ENCODE data around the gene GPC3.

The GPC3 gene

DNA sequence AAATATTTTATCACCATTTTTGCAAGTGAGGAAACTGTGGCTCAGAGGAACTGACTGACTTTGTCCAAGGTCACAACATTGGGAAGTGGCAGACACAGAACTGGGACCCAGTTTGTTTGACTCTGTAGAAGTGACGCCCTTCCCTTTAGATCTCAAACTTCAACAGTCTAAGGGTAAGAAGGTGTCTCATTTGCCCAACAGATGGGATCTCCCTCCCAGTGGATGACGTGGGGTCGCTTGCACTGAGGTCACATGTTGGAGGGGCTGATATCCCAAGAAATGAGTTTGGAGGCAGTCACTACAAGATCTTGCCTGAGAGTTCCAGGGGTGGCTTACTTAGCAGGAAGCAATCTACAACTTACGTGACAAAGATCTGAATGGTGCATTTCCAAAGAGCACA, 397.6 kb downstream of the GPC3 start:
- no peak overlapping the region for H3K27ac Mint-ChIP-seq
- no peaks in the 10 kb centered on the region for H3K36me3 Mint-ChIP-seq (ENCODE audit: low read depth)
- no peaks in the 10 kb centered on the region for H3K4me1 Mint-ChIP-seq (ENCODE audit: low read depth)
- no peaks in the 10 kb centered on the region for H3K27me3 Mint-ChIP-seq (ENCODE audit: low read depth)
- H3K9me3 Mint-ChIP-seq, result no peaks in the 10 kb centered on the region
- no peak overlapping the region for H3K4me3 Mint-ChIP-seq

DNA sequence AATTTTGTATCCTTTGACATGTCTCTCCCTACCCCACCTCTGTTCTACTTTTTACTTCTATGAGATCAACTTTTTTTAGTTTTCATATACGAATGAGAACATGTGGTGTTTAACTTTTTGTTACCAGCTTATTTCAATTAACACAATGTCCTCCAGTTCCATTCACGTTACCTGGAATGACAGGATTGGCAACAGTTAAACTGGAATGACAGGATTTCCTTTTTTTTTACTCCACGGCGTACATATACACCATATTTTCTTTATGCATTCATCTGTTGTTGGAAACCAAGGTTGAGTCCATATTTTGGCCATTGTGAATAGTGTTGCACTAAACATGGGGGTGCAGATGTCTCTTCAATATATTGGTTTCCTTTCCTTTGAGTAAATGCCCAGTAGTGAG, 398.3 kb downstream of the GPC3 start:
- Mint-ChIP-seq H3K27ac (no peak overlapping the region), H3K27me3 (ENCODE audit: low read depth) (no peaks in the 10 kb centered on the region), H3K4me1 (ENCODE audit: low read depth) (no peaks in the 10 kb centered on the region)

DNA sequence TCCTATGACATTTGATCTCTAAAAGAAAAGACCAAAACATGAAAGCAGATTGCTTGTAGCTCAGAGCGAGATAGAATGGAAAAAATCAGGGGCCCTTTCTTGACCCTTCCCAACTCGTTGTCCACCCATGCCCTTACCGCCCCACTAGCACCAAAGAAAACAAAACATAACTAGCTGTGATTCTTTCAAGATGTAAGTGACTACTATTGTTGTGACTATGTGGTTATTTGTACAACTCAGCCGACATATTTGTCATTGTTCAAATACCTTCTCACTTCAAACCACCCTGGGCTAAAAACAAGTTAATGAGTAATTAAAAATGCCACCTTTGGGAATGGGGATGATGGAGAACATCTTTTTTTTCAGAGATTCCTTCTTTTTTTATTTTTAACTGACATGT, 399.0 kb downstream of the GPC3 start:
- no peaks in the 10 kb centered on the region for H3K9me3 Mint-ChIP-seq
- no peak overlapping the region for H3K4me3 Mint-ChIP-seq
- H3K27ac Mint-ChIP-seq, result no peak overlapping the region
- H3K4me1 Mint-ChIP-seq (ENCODE audit: low read depth), result no peaks in the 10 kb centered on the region
- H3K27me3 Mint-ChIP-seq (ENCODE audit: low read depth), result no peaks in the 10 kb centered on the region
- H3K36me3 Mint-ChIP-seq (ENCODE audit: low read depth), result no peaks in the 10 kb centered on the region

More for the DNA sequence above, 398.3 kb downstream of the GPC3 start:
- Mint-ChIP-seq H3K9me3 (no peaks in the 10 kb centered on the region), H3K4me3 (no peak overlapping the region), H3K36me3 (ENCODE audit: low read depth) (no peaks in the 10 kb centered on the region)

DNA sequence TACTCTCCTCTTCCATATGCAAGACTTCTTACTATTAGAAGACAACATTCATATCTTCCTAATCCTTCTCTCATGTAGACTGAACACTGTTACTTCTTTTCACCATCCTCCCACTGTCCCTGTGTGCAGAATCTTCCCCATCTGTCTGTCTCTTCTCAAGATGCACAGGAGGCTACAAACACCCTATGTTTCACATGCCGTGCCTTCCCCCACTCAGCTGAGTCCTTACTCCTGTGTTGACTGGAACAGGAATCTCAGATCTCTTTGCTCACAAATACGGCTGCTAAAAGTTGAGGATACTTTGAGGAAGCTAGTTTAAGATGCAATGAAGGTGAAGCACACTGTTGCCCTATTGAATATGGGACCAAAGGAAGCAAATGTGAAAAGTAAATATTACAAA, 401.6 kb downstream of the GPC3 start:
- H3K27me3 Mint-ChIP-seq (ENCODE audit: low read depth), result no peaks in the 10 kb centered on the region
- H3K27ac Mint-ChIP-seq, result no peak overlapping the region
- H3K36me3 Mint-ChIP-seq (ENCODE audit: low read depth), result no peaks in the 10 kb centered on the region
- no peaks in the 10 kb centered on the region for H3K9me3 Mint-ChIP-seq
- no peak overlapping the region for H3K4me3 Mint-ChIP-seq
- H3K4me1 Mint-ChIP-seq (ENCODE audit: low read depth), result no peaks in the 10 kb centered on the region

DNA sequence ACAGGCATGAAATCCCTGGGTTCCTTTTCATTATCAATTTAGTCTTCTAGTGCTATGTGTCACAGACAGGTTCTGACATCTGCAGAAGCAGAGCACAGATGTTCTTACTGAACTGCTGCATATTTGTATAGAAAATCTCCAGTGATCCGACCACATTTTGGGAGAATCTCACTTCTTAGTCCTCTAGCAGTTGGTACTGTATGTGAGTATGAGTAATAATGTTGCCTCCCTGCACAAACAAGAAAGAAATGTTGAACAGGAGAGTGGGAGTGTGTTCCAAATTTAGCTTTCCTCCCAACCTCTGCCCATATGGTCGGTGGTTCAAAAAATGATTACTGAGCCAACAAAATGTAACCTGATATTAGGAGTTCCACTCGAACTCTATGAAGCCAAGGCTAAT, 404.8 kb downstream of the GPC3 start:
- Mint-ChIP-seq H3K27me3 (ENCODE audit: low read depth) (no peaks in the 10 kb centered on the region), H3K4me3 (no peak overlapping the region), H3K4me1 (ENCODE audit: low read depth) (no peaks in the 10 kb centered on the region), H3K36me3 (ENCODE audit: low read depth) (no peaks in the 10 kb centered on the region), H3K9me3 (no peaks in the 10 kb centered on the region), H3K27ac (no peak overlapping the region)

DNA sequence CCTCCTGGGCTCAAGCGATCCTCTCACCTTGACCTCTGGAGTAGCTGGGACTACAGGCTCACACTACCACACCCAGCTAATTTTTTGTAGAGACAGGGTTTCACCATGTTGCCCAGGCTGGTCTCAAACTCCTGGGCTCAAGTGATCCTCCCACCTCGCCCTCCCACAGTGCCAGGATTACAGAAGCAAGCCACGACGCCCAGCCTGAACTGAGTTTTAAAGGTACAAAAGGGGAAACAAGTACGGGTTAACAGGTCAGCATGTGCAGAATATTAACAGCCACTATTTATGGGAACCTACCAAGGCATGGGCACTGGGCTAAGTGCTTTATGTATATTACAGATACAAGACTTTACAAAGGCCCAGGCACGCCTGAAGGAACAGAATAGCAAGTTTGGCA, 405.8 kb downstream of the GPC3 start:
- Mint-ChIP-seq H3K36me3 (ENCODE audit: low read depth) (no peaks in the 10 kb centered on the region), H3K9me3 (no peaks in the 10 kb centered on the region), H3K27ac (no peak overlapping the region)

DNA sequence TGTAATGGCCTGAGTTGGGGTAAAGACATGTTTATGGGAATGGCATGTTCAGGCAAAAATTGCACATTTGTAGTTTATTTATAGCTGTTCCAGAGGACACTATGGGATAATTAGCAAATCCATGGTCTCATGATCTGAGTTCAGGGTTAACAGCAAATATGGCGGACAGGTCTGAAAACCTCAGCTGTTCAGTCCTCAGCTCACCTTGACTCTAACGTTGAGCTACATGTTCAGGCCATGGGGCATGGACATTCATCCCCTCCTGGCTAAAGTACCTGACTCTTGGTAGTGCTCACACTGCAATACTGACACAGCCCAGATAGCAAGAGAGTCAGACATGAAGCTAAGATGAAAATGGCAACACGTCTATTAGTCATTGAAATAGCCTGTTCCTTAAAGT, 408.5 kb downstream of the GPC3 start:
- H3K9me3 Mint-ChIP-seq, result no peaks in the 10 kb centered on the region
- H3K4me1 Mint-ChIP-seq (ENCODE audit: low read depth), result no peaks in the 10 kb centered on the region
- H3K36me3 Mint-ChIP-seq (ENCODE audit: low read depth), result no peaks in the 10 kb centered on the region
- no peaks in the 10 kb centered on the region for H3K27me3 Mint-ChIP-seq (ENCODE audit: low read depth)
- H3K27ac Mint-ChIP-seq, result no peak overlapping the region
- no peak overlapping the region for H3K4me3 Mint-ChIP-seq

More for the DNA sequence above, 405.8 kb downstream of the GPC3 start:
- H3K4me3 Mint-ChIP-seq, result no peak overlapping the region
- H3K27me3 Mint-ChIP-seq (ENCODE audit: low read depth), result no peaks in the 10 kb centered on the region
- H3K4me1 Mint-ChIP-seq (ENCODE audit: low read depth), result no peaks in the 10 kb centered on the region

DNA sequence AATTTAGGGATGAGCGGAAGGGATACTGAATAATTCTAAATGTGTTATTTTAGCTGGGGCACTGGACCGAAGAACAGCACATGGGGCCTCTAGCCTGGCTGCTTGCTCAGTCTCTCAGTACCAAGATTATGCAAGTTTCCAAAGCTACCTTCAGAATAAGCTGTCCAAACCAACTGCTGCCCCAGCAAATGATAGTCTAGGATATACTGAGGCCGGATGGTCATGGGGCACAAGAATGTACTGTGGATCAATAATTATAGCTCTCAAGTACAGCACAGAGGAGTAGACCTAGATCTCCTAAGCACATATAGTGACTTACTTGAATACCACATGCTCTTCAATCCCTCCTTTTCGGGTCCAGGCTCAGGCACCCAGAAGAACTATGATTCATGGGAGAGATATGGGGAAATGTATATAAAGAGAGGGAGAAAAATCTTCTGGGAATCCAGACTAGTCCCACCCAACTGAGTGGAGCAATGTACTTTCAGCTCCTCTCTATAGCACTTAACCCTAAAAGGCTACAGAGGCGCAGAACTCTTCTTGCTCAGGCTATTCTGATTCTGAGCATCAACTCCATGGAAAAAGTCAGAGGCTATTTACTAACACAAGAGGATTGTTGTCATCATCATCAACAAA, 409.8 kb downstream of the GPC3 start:
- H3K9me3 Mint-ChIP-seq, result no peaks in the 10 kb centered on the region
- H3K4me3 Mint-ChIP-seq, result no peak overlapping the region
- no peak overlapping the region for H3K27ac Mint-ChIP-seq
- no peaks in the 10 kb centered on the region for H3K4me1 Mint-ChIP-seq (ENCODE audit: low read depth)
- no peaks in the 10 kb centered on the region for H3K36me3 Mint-ChIP-seq (ENCODE audit: low read depth)
- no peaks in the 10 kb centered on the region for H3K27me3 Mint-ChIP-seq (ENCODE audit: low read depth)

DNA sequence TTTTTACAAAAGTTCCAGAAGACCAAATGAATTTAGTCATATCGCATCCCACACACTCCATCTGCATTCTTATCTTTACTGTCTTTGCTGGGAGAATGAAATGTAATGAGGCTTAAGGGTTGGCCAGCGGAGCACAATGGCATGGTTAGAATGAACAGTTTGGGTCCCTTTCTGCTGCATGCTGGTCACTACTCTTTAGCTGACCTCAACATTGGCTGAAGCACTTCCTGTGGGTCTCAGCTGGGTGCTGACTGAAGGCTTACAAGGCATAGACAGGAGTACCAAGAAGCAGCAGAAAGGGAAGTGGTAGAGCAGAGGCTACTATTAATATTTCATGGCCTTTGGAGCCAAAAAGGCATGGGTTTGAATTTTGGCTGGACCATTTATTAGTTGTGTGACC, 410.7 kb downstream of the GPC3 start:
- no peaks in the 10 kb centered on the region for H3K36me3 Mint-ChIP-seq (ENCODE audit: low read depth)
- no peaks in the 10 kb centered on the region for H3K27me3 Mint-ChIP-seq (ENCODE audit: low read depth)
- no peak overlapping the region for H3K4me3 Mint-ChIP-seq
- no peaks in the 10 kb centered on the region for H3K4me1 Mint-ChIP-seq (ENCODE audit: low read depth)
- no peak overlapping the region for H3K27ac Mint-ChIP-seq
- no peaks in the 10 kb centered on the region for H3K9me3 Mint-ChIP-seq

DNA sequence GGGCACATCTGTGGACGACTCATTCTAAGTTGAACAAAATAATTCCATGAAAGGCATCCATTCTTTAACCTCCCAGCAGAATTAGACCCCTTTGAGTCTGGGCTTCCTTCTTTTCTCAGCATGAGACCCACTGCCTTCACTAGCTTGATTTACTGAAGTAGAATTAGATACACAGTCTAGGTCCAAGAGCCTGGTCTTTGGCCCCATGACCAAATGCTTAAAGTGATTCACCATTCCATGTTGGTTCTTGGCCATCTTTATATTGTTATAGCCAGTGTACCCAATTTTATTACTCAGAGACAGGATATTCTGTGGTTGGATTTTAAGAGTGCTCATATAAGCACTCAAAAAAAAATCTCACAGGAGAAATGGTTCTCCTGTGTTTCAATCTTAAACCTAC, 414.8 kb downstream of the GPC3 start:
- Mint-ChIP-seq H3K4me1 (ENCODE audit: low read depth) (no peaks in the 10 kb centered on the region), H3K9me3 (no peaks in the 10 kb centered on the region), H3K27me3 (ENCODE audit: low read depth) (no peaks in the 10 kb centered on the region), H3K27ac (no peak overlapping the region), H3K4me3 (no peak overlapping the region), H3K36me3 (ENCODE audit: low read depth) (no peaks in the 10 kb centered on the region)

DNA sequence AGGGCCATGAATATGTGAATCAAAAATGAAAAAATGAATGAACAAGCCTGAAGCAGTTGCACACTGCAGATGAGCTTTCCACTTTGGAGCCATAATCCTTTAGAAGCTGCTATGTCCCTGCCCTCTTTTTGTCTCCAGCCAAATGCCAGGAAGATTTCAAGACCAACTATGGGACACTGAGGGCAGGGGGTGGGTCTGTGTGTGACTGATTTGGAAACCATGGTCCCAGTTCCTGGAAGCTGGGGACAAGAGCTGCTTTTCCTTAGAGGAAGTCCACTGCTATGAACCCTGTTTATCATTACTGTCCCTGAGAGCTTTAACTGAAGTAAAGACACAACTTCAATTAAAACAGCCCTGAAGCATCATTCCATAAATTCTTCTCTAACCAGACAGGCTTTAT, 416.2 kb downstream of the GPC3 start:
- H3K36me3 Mint-ChIP-seq (ENCODE audit: low read depth), result no peaks in the 10 kb centered on the region
- no peak overlapping the region for H3K4me3 Mint-ChIP-seq
- no peak overlapping the region for H3K27ac Mint-ChIP-seq
- no peaks in the 10 kb centered on the region for H3K9me3 Mint-ChIP-seq
- H3K4me1 Mint-ChIP-seq (ENCODE audit: low read depth), result no peaks in the 10 kb centered on the region
- H3K27me3 Mint-ChIP-seq (ENCODE audit: low read depth), result no peaks in the 10 kb centered on the region

DNA sequence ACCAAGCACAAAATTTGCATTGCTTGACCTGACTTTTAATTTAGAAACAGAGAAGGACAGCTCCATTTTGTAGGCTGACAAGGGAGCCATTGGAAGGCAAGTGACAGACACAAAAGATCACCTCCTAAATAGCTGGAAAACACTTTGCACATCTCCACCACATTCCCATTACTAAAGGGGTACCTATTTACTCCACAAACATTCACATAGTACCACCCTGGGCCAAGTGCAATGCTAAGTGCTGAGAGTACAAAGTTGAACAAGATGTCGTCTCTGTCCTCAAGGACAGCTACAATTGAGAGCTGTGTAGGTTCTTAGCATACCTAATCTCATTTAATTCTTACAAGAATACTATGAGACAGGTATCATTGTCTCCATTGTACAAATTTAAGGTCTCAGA, 417.3 kb downstream of the GPC3 start:
- Mint-ChIP-seq H3K36me3 (ENCODE audit: low read depth) (no peaks in the 10 kb centered on the region), H3K9me3 (no peaks in the 10 kb centered on the region), H3K4me1 (ENCODE audit: low read depth) (no peaks in the 10 kb centered on the region), H3K27me3 (ENCODE audit: low read depth) (no peaks in the 10 kb centered on the region), H3K4me3 (no peak overlapping the region), H3K27ac (no peak overlapping the region)

DNA sequence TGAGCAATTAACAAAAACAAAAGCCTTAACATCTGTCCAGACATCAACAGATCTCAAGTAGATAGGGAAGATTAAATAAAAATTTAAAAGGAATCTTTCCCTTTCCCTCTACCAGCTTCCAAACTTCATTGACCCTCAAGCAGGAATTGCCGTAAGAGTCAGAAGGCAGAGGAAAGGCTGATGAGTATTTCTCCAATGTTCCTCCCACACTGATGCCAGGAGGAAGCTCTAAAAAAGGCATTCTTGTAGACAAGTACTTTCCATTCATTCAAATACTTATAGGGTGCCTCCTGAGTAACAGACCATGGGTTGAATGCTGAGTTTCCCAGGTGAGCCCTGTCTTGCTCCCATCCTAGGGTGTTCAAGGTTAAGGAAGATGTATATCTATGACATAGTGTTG, 418.5 kb downstream of the GPC3 start:
- Mint-ChIP-seq H3K36me3 (ENCODE audit: low read depth) (no peaks in the 10 kb centered on the region), H3K27ac (no peak overlapping the region), H3K9me3 (no peaks in the 10 kb centered on the region), H3K27me3 (ENCODE audit: low read depth) (no peaks in the 10 kb centered on the region), H3K4me1 (ENCODE audit: low read depth) (no peaks in the 10 kb centered on the region), H3K4me3 (no peak overlapping the region)

DNA sequence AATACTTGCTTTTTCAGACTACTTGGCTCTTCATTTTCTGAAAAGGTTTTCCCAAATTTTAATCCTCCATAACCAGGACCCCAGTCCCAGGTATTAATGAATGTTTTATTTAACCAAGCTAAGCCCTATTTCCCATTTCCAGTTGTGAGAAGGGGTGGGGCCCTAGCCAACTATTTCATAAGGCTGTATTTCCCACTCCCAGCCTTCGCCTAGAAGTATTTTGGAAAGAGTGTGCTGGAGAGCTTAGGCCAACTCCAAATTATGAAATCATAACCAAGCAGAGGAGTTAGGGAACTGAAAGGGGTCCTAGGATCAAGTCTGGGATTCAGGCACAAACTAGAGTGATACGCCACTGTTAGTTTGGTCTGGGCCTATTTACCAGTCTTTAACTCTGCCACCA, 421.7 kb downstream of the GPC3 start:
- Mint-ChIP-seq H3K36me3 (ENCODE audit: low read depth) (no peaks in the 10 kb centered on the region), H3K27ac (no peak overlapping the region), H3K4me3 (no peak overlapping the region), H3K4me1 (ENCODE audit: low read depth) (no peaks in the 10 kb centered on the region), H3K27me3 (ENCODE audit: low read depth) (no peaks in the 10 kb centered on the region), H3K9me3 (no peaks in the 10 kb centered on the region)

DNA sequence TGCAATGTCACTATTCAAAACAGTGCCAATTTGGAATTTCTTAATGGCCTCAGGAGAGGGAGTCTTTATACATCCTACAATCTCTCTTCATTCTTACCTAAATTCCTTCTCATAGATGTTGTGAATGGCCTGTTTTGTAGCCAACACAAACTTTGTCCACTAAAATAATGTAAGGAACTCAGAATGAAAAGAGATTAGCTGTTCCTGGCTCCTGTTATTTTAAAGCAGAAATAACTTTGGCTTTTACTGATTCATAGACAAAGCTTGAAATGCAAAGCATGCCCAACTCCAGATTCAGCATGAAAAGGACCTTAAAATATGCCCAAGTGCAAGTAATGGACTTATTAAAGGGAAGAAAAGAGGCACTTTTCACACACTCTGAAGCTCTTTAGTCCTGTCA, 424.1 kb downstream of the GPC3 start:
- no peaks in the 10 kb centered on the region for H3K9me3 Mint-ChIP-seq
- no peak overlapping the region for H3K27ac Mint-ChIP-seq
- H3K4me3 Mint-ChIP-seq, result no peak overlapping the region
- no peaks in the 10 kb centered on the region for H3K36me3 Mint-ChIP-seq (ENCODE audit: low read depth)
- no peaks in the 10 kb centered on the region for H3K4me1 Mint-ChIP-seq (ENCODE audit: low read depth)
- no peaks in the 10 kb centered on the region for H3K27me3 Mint-ChIP-seq (ENCODE audit: low read depth)

DNA sequence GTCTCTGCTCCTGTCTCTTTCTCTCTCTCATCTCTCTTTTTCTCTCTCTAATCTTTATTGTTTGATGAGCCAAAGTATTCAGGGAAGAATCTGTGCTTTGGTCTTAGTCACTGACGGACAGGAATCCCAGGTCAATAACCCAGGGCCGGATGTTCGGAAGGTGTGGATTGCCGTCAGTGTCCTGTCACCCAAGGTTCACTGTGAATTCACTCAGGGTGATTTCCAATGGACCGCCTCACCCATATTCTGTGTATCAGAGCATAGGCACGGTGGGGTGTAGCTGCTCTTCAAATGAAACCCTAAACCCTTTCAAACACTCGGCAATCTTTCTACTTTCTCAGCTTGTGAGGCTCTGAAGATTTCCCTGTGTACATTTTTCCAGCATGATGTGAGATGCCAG, 425.5 kb downstream of the GPC3 start:
- H3K27me3 Mint-ChIP-seq (ENCODE audit: low read depth), result no peaks in the 10 kb centered on the region
- H3K4me3 Mint-ChIP-seq, result no peak overlapping the region
- no peaks in the 10 kb centered on the region for H3K4me1 Mint-ChIP-seq (ENCODE audit: low read depth)
- no peak overlapping the region for H3K27ac Mint-ChIP-seq
- H3K36me3 Mint-ChIP-seq (ENCODE audit: low read depth), result no peaks in the 10 kb centered on the region
- H3K9me3 Mint-ChIP-seq, result peaks cover 4% of the 10 kb centered on the region

Measured in T-helper 1 cell treated with Interleukin-12 subunit alpha and Interleukin-12 subunit beta and Interleukin-4 antibody, amounts not matched to agents 30 μg/mL and 1 μg/mL, for 36 hours (primary cell).